Stimulated activated CD4-positive, alpha-beta T cell treated with anti-CD3 and anti-CD28 coated beads, Interleukin-12 subunit alpha, Interleukin-12 subunit beta, amount 100 ng/mL, for 4 hours (primary cell): Measurements from ENCODE around the gene EFNA2.
A peak's percentile ranks its signal among the peaks of the same experiment; 100 is the strongest.

Experiments used
- DNase-seq: peaks from one replicate; pipeline ENCODE4 v3.0.0-alpha.2; 2020

The EFNA2 gene

GRCh38 chr19:1249298-1249989, 36.2 kb upstream of the EFNA2 start:
- DNase-seq = peak; percentile 94

GRCh38 chr19:1249990-1250436, 35.7 kb upstream of the EFNA2 start:
- DNase-seq = no peak

DNA sequence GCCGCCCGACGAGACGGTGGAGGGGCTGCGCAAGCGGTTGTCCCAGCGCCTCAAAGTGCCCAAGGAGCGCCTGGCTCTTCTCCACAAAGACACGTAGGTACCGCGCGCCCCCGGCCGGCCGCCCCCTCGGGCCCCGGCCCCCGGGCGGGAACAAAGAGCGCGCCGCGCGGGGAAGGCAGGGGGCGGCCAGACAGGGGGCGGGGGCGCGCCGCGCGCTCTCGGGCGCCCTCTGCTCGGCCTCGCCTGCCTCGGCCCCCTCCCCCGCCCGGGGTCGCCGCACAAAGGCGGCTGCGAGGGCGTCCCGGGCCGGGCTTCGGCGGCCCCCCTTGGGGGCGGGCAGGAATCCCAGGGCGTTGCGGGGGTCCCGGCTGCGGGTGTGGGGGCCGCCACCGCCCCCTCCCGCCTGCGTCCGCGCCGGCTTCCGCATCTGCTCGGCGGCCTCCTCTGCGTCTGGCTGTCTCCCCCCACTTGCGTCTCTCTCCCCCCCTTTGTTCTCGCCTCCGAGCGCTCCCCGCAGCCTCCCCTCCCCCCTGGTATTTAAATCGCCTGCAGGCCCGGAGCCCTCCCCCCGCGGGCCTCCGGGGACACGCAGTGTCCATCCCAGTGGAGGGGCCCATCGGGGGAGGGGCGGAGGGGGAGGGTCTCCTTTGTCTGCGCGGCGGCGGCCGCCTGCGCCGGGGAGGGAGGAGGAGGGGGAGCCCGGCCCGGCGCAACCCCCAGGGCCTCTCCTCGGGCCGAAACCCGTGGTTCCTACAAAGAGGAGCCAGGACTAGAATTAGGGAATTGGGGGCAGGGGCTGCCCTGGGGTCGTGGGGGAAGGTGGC, 35.0 kb upstream of the EFNA2 start:
- DNase-seq = peak; percentile 42

- DNase-seq = peak; percentile 60
Measured at GRCh38 chr19:1251330-1252220, 34.1 kb upstream of the EFNA2 start.

- peak; percentile 42 for DNase-seq
Measured at GRCh38 chr19:1252221-1252820, 33.4 kb upstream of the EFNA2 start.

DNA sequence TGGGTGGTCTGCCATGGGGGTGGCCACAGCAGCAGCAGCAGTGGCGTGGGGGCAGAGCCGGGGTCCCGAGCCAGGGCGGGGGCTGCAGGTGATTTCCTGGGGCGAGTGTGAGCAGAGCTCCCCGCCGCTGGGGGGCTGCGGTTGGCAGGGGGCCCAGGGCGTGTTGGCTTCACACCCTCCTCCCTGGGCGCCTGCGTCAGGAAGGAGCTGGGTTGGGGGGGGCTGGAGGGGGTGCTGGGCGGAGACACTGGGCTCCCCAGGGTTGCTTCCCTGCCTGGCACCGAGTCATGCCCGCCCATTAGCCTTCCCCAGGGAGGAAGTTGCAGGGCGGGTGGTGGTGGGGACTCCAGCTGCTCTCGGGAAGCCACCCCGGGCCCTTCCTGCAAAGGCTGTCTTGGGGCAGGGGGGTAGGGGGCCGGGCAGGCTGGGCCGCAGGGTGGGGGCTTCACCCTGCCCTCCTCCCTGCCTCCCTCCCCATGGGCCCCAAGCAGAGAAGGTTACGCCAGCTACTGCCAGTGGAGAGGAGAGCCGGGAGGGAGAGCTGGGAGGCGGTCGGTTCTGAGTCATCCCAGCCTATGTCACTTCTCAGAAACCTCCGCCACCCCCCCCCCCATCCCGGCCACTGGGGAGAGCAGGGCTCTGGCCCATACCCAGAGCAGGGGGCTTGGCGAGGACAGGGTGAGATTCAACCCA, 32.7 kb upstream of the EFNA2 start:
- peak; percentile 65 for DNase-seq

GRCh38 chr19:1253514-1254080, 32.1 kb upstream of the EFNA2 start:
- no peak for DNase-seq

DNA sequence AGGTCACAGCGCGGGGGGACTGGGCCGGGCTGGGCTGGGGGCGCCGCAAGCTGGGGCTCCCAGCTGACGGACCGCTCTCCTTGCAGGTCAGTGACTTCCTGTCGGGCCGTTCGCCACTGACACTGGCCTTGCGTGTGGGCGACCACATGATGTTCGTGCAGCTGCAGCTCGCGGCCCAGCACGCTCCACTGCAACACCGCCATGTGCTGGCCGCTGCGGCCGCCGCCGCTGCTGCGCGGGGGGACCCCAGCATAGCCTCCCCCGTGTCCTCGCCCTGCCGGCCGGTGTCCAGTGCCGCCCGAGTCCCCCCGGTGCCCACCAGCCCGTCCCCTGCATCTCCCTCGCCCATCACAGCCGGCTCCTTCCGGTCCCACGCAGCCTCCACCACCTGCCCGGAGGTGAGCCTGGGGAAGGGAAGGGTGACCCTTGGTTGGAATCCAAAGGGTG, 31.6 kb upstream of the EFNA2 start:
- no peak for DNase-seq

DNA sequence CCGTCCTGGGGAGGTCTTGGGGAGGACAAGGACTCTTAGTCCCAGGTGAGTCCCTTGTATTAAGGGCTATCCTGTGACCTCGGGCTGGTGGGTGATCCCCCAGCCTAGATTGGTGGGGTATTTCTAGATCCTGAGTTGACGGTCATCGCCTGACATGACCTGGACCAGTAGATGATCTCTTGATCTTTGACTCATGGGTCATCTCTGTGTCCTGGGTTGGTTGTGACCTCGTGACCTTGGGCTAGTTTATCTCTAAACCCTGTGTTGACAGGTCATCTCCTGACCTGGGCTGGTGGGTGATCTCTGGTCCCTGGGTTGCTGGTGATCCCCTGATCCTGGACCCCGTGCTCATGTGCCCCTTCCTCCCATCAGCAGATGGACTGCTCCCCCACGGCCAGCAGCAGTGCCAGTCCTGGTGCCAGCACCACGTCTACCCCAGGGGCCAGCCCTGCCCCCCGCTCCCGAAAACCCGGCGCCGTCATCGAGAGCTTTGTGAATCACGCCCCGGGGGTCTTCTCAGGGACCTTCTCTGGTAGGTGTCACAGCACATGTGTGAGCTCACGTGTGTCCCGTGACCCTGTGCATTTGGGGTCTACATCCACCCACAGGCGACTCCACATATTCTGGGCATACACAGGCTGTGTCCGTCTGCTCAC, 31.0 kb upstream of the EFNA2 start:
- no peak for DNase-seq

DNA sequence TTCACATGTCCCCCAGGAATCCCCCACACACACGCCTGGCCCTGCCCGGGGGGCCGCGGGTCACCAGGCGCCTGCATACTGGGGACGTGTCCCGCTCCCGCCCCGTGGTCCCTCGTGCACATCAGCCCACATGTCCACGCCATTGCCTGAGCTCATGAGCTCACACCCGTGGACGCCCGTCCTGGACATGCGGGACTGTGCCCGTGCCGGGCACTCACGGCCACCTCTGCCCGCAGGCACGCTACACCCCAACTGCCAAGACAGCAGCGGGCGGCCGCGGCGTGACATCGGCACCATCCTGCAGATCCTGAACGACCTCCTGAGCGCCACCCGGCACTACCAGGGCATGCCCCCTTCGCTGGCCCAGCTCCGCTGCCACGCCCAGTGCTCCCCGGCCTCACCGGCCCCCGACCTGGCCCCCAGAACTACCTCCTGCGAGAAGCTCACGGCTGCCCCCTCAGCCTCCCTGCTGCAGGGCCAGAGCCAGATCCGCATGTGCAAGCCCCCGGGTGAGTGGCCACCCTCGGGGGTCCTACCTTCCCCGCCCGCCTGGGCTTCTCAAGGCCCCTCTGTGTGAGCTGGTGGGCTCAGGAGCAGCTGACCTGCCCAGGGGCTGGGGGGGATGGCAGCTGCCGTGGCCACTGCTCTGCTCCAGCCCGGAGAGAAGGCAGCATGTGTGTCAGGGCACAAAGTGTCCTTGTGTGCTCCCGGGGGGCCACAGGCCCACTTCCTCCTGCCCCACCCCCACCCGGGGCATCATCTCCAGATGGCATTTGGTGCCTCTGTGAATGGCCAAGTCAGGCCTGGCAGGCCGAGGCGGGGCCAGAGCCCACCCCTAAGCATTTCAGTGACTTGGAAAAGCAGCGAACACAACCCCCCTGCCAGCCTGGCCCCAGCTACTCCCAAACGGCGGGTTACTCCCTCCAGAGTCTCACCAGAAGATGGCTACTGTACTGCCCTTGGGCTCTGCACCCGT, 30.2 kb upstream of the EFNA2 start:
- no peak for DNase-seq

DNA sequence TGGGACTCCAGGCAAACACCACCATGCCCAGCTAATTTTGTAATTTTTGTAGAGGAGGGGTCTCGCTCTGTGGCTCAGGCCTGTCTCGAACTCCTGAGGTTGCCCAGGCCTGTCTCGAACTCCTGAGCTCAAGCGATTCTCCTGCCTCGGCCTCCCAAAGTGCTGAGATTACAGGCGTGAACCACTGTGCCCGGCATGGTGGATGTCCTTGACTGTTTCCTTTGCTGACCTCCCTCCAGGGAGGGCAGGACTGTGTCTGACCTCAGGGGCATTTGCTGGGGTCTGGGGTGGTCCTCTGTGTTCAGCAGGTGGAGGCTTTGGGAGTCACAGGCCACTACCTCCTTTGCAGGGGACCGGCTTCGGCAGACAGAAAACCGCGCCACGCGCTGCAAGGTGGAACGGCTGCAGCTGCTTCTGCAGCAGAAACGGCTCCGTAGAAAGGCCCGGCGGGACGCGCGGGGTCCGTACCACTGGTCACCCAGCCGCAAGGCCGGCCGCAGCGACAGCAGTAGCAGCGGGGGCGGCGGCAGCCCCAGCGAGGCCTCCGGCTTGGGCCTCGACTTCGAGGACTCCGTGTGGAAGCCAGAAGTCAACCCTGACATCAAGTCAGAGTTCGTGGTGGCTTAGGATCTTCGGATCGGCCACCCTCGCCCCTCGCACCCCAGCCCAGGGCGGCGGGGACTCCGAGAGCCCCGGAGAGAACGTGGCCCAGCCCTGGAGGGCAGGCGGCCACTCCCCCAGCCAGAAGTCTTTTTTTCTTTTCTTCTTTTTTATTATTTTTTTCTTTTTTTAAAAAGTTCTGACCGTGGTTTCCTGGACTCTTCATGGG, 28.8 kb upstream of the EFNA2 start:
- no peak for DNase-seq

DNA sequence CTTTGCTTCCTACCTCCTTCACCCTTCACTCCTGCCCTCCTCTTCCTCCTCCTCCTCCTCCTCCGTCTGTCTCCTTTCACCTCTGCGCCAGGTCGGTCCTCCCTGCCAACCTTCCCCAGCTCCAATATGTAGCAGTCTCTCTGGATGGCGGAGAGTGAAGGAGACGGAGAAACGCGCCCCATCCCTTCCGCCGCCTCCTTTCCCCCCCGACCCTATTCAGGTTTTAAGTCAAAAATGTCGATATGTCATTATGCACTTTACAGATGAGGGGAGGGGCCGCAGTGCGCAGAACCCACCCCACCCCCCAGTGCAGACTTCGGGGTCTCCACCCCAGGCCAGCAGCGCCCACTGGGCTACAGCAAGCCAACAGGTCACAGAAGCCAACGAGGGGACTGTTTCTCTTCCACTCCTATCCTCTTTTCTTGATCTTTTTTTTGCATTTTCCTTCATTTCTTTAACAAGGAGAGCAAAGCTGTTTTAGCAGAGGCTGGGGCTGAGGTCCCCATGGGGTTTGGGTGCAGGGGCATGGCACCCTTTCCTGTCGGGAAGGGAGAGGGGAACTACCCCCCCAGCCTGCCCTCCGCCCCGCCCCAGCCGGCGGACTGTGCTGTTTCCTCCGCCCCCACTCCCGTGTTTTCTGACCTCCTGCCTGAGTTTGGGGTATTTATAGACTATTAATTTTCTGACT, 28.1 kb upstream of the EFNA2 start:
- DNase-seq = no peak

- no peak for DNase-seq
Measured at GRCh38 chr19:1258163-1258492, 27.5 kb upstream of the EFNA2 start.

- no peak for DNase-seq
Measured at GRCh38 chr19:1258707-1259205, 26.9 kb upstream of the EFNA2 start.

DNA sequence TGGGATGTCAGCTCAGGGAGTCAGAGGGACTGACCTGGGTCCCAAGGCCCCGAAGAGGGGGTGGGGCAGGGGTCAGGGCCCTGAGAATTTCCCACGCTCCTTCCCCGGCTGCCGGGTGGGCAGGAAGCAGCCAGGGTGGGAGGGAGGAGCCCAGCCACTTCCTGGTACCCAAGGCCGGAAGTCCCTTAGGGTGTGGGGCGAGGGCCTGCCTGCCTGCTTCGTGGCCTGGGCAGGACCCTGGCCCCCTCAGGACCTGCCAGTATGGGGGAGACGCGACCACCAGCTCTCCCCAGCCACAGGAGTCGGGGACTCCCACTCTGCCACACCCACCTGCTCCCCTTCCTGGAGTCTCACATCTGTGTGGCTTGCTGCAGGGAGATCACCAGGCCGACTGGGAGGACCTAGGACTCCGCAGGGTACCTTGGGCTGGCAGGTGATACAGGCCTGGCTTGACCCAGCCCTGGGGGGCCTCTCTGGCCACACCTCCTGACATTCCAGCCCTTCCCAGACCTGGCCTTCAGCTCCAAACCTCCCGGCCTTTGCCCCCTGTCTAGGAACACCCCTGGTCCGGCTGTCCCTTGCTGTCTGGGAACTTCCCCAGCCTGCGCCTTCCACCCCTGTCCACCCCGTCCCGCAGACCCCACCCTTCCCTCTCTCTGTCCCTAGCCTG, 26.3 kb upstream of the EFNA2 start:
- peak; percentile 60 for DNase-seq

- peak; percentile 44 for DNase-seq
Measured at GRCh38 chr19:1259876-1260748, 25.6 kb upstream of the EFNA2 start.
